ENCODE measurements around the gene SH3TC1.

Gene SH3TC1

DNA sequence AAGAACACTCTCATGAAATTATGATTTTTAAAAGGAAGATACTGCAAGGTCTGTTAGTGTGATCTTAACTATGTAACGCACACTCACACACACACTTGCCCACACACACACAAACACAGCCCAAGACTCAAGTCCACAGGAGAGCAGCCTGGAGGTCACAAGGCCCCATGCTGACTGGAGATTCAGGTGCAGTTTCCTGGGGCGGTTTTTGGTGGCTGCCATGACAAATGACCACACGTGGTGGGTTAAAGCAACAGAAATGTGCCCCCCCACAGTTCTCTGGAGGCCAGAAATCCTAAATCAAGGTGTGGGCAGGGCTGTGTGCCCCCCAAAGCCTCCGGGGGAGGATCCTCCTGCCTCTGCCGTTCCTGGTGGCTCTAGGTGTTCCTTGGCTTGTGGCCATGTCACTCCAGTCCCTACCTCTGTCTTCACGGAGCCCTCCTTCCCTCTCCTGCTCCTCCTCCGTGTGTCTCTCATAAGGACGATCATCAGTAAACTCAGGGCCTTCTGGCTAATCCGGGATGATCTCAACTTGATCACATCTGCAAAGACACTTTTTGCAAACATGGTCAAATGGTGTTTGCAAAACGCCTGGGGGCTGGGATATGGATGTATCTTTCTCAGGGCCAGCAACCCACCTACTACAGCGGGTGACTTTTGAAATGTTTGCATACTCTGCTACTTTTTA is 60.8 kb downstream of the SH3TC1 start:
- Histone ChIP-seq H3K27me3 (ENCODE audit: low read length) (no peaks in the 10 kb centered on the region), H3K9ac (ENCODE audit: low read length) (no peak overlapping the region), H3K27ac (ENCODE audit: low read depth, low read length) (no peak overlapping the region), H3K4me3 (ENCODE audit: insufficient read depth, low read length, poor library complexity, severe bottlenecking) (no peak overlapping the region), H3K9me2 (replicated peaks; ENCODE audit: insufficient read depth, low read length) (no peaks in the 10 kb centered on the region), H3K4me2 (ENCODE audit: low read depth, low read length, poor library complexity, severe bottlenecking) (no peak overlapping the region), H3F3A (ENCODE audit: insufficient read depth) (no peaks in the 10 kb centered on the region), H3K79me2 (ENCODE audit: insufficient read depth, low read length) (no peaks in the 10 kb centered on the region), H3K36me3 (ENCODE audit: low read length) (no peaks in the 10 kb centered on the region), H4K20me1 (ENCODE audit: low read depth, low read length) (no peaks in the 10 kb centered on the region), H3K9me3 (ENCODE audit: insufficient read depth, low read length) (no peaks in the 10 kb centered on the region), H2AFZ (ENCODE audit: low read depth, low read length, severe bottlenecking) (no peak overlapping the region)
- TF ChIP-seq, protein P1, sequence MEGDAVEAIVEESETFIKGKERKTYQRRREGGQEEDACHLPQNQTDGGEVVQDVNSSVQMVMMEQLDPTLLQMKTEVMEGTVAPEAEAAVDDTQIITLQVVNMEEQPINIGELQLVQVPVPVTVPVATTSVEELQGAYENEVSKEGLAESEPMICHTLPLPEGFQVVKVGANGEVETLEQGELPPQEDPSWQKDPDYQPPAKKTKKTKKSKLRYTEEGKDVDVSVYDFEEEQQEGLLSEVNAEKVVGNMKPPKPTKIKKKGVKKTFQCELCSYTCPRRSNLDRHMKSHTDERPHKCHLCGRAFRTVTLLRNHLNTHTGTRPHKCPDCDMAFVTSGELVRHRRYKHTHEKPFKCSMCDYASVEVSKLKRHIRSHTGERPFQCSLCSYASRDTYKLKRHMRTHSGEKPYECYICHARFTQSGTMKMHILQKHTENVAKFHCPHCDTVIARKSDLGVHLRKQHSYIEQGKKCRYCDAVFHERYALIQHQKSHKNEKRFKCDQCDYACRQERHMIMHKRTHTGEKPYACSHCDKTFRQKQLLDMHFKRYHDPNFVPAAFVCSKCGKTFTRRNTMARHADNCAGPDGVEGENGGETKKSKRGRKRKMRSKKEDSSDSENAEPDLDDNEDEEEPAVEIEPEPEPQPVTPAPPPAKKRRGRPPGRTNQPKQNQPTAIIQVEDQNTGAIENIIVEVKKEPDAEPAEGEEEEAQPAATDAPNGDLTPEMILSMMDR (IDR thresholded peaks at IDR 0.05; ENCODE audit: insufficient read depth, low read length, poor library complexity, severe bottlenecking): no peak
- TF ChIP-seq EZH2phosphoT487 (conservative IDR thresholded peaks at IDR 0.05; ENCODE audit: low read length): no peak

DNA sequence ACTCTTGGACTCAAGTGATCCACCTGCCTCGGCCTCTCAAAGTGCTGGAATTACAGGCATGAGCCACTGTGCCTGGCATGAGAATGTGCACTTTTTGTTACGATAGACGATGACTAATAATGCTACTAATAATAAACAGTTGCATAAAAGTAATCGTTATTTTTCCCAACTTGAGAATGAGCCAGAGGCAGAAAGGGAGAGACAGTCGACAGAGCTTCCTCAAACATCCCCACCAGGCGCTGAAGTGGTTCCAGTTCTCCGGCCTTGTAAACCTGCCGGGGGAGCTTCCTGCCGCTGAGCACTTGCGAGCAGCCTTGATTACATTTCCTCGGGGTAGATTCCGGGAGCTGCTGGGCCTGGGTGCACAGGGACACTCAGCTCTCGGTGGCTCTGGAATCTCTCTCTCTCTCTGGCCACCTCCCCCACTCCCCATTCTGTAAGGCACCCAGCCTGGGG is 61.6 kb downstream of the SH3TC1 start:
- Histone ChIP-seq H3K79me2 (ENCODE audit: insufficient read depth, low read length) (no peaks in the 10 kb centered on the region), H3K27me3 (ENCODE audit: low read length) (no peaks in the 10 kb centered on the region), H3K9me2 (replicated peaks; ENCODE audit: insufficient read depth, low read length) (no peaks in the 10 kb centered on the region), H2AFZ (ENCODE audit: low read depth, low read length, severe bottlenecking) (no peak overlapping the region), H3K9me3 (ENCODE audit: insufficient read depth, low read length) (no peaks in the 10 kb centered on the region), H3K4me2 (ENCODE audit: low read depth, low read length, poor library complexity, severe bottlenecking) (no peak overlapping the region), H3K36me3 (ENCODE audit: low read length) (no peaks in the 10 kb centered on the region), H3K9ac (ENCODE audit: low read length) (no peak overlapping the region), H3K4me3 (ENCODE audit: insufficient read depth, low read length, poor library complexity, severe bottlenecking) (no peak overlapping the region), H3F3A (ENCODE audit: insufficient read depth) (no peaks in the 10 kb centered on the region), H4K20me1 (ENCODE audit: low read depth, low read length) (no peaks in the 10 kb centered on the region), H3K27ac (ENCODE audit: low read depth, low read length) (no peak overlapping the region)
- TF ChIP-seq, protein P1 (IDR thresholded peaks at IDR 0.05; ENCODE audit: insufficient read depth, low read length, poor library complexity, severe bottlenecking): no peak
- TF ChIP-seq EZH2phosphoT487 (conservative IDR thresholded peaks at IDR 0.05; ENCODE audit: low read length): no peak

DNA sequence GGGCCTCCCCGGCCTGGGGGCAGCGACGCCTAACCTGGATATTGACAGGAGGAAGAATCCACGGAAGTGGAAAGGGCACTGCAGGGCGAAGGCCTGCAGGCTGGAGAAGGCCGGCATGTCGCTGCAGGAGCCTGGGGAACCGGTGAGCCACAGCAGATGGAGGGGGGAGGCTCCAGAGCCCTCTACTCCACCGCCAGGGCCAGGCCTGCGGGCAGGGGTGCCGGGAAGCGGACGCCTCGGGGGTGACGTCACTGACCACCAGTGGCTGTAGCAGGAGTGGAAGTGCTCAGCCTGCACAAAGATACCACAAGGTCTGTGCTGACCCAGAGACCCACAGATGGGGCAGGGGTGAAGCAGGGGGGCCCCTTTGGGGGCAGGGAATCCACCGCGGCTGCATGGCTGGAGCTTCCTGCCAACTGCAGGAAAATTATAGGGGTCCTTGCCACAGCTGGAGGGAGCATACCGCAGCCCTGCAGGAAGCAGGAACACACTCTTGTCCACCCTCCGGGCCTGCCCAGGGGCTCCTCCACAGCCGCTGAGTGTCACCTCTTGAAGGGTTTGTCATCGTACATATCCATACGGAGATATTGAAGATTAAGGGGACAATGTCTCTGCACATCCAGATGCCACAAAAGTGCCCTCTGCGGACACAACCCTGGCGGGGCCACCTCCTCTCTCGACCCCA is 62.9 kb downstream of the SH3TC1 start:
- no peaks in the 10 kb centered on the region for H3K36me3 ChIP-seq (ENCODE audit: low read length)
- H3K27me3 ChIP-seq (ENCODE audit: low read length): no peaks in the 10 kb centered on the region
- no peak overlapping the region for H3K4me2 ChIP-seq (ENCODE audit: low read depth, low read length, poor library complexity, severe bottlenecking)
- no peak overlapping the region for H3K9ac ChIP-seq (ENCODE audit: low read length)
- H2AFZ ChIP-seq (ENCODE audit: low read depth, low read length, severe bottlenecking): no peak overlapping the region
- H3K9me3 ChIP-seq (ENCODE audit: insufficient read depth, low read length): no peaks in the 10 kb centered on the region
- no peaks in the 10 kb centered on the region for H3K79me2 ChIP-seq (ENCODE audit: insufficient read depth, low read length)
- no peak overlapping the region for H3K27ac ChIP-seq (ENCODE audit: low read depth, low read length)
- H3K9me2 ChIP-seq (replicated peaks; ENCODE audit: insufficient read depth, low read length): no peaks in the 10 kb centered on the region
- H4K20me1 ChIP-seq (ENCODE audit: low read depth, low read length): no peaks in the 10 kb centered on the region
- no peaks in the 10 kb centered on the region for H3F3A ChIP-seq (ENCODE audit: insufficient read depth)
- TF ChIP-seq, protein P1 (IDR thresholded peaks at IDR 0.05; ENCODE audit: insufficient read depth, low read length, poor library complexity, severe bottlenecking): no peak
- H3K4me3 ChIP-seq (ENCODE audit: insufficient read depth, low read length, poor library complexity, severe bottlenecking): no peak overlapping the region

Data from SU-DHL-6 (cell line).